Activated CD8-positive, alpha-beta memory T cell treated with anti-CD3 and anti-CD28 coated beads for 4 hours (primary cell): ENCODE results near the gene MBD2.
"Not testable (repeated sequence)": the region's sequence is repeated elsewhere in the genome, so short reads cannot be mapped to it uniquely, and the experiment has no call there.

Experiments used
- DNase-seq, 2 donors: peaks; one replicate each; pipeline ENCODE4 v3.0.0-alpha.2; 2020; ENCODE audit warnings: low read depth in 2 of 2

The MBD2 gene

GRCh38 chr18:54235871-54236270, 11.4 kb upstream of the MBD2 start:
- DNase-seq, result no peak

GRCh38 chr18:54233747-54234146, 9.3 kb upstream of the MBD2 start:
- DNase-seq, result no peak

- DNase-seq, result no peak
Measured at GRCh38 chr18:54233228-54233625, 8.8 kb upstream of the MBD2 start.

GRCh38 chr18:54232485-54233227, 8.2 kb upstream of the MBD2 start:
- DNase-seq, result no peak

GRCh38 chr18:54229421-54230059, 5.1 kb upstream of the MBD2 start:
- no peak for DNase-seq

- no peak for DNase-seq
Measured at GRCh38 chr18:54228364-54228763, 3.9 kb upstream of the MBD2 start.

GRCh38 chr18:54223568-54224241, 764 bp downstream of the MBD2 start:
- no peak for DNase-seq

- DNase-seq, result peak in 1 of 2 donors; percentile 13
Measured at GRCh38 chr18:54222922-54223567, 1.4 kb downstream of the MBD2 start.

- no peak for DNase-seq
Measured at GRCh38 chr18:54220406-54220805, 4.1 kb downstream of the MBD2 start.

- not testable (repeated sequence) for DNase-seq
Measured at GRCh38 chr18:54218803-54219202, 5.7 kb downstream of the MBD2 start.

- no peak for DNase-seq
Measured at GRCh38 chr18:54218299-54218698, 6.2 kb downstream of the MBD2 start.

- no peak for DNase-seq
Measured at GRCh38 chr18:54217624-54218023, 6.8 kb downstream of the MBD2 start.

GRCh38 chr18:54215069-54215468, 9.4 kb downstream of the MBD2 start:
- DNase-seq, result no peak

- no peak for DNase-seq
Measured at GRCh38 chr18:54210463-54210862, 14.0 kb downstream of the MBD2 start.

- no peak for DNase-seq
Measured at GRCh38 chr18:54209471-54210180, 14.8 kb downstream of the MBD2 start.

GRCh38 chr18:54206447-54206846, 18.0 kb downstream of the MBD2 start:
- DNase-seq, result no peak

GRCh38 chr18:54205959-54206358, 18.5 kb downstream of the MBD2 start:
- DNase-seq, result no peak

GRCh38 chr18:54205448-54205847, 19.0 kb downstream of the MBD2 start:
- not testable (repeated sequence) for DNase-seq

GRCh38 chr18:54204883-54205282, 19.6 kb downstream of the MBD2 start:
- no peak for DNase-seq

- DNase-seq, result no peak
Measured at GRCh38 chr18:54203914-54204313, 20.6 kb downstream of the MBD2 start.

- DNase-seq, result no peak
Measured at GRCh38 chr18:54202851-54203250, 21.6 kb downstream of the MBD2 start.
